RWPE2 (cell line): ENCODE data around the gene OPRM1.
"Not testable (repeated sequence)": the region's sequence is repeated elsewhere in the genome, so short reads cannot be mapped to it uniquely, and the experiment has no call there.

Experiments
- ATAC-seq: fragments of 200-7000 bp; cut with Tn5 transposase; 3 replicates; pipeline ENCODE4 v1.9.1; 2021; ENCODE audit warnings: low read depth
- DNase-seq: peaks from one replicate; pipeline ENCODE4 v3.0.0-alpha.2; 2020; ENCODE audit warnings: low spot score
- H3K27ac ChIP-seq: fragments of 450-650 bp; 2 replicates; pipeline ENCODE4 v1.5.1; 2017; ENCODE audit warnings: mild to moderate bottlenecking; ENCODE audit not compliant: poor library complexity, severe bottlenecking
- H3K27me3 ChIP-seq: fragments of 250-450 bp; sonication (Bioruptor Pico); 2 replicates; pipeline ENCODE4 v1.5.1; 2021; ENCODE audit warnings: mild to moderate bottlenecking, moderate library complexity; ENCODE audit not compliant: insufficient read depth, poor library complexity, severe bottlenecking
- H3K36me3 ChIP-seq: fragments of 250-450 bp; sonication (Bioruptor Pico); 2 replicates; pipeline ENCODE4 v1.5.1; 2020; ENCODE audit warnings: low read depth, mild to moderate bottlenecking, moderate library complexity
- H3K4me1 ChIP-seq: fragments of 250-450 bp; sonication (Bioruptor Pico); 2 replicates; pipeline ENCODE4 v1.5.1; 2021; ENCODE audit warnings: mild to moderate bottlenecking, moderate library complexity; ENCODE audit not compliant: insufficient read depth, poor library complexity, severe bottlenecking
- H3K4me3 ChIP-seq: fragments of 250-450 bp; sonication (Bioruptor Pico); 2 replicates; pipeline ENCODE4 v1.5.1; 2021; ENCODE audit warnings: mild to moderate bottlenecking, moderate library complexity; ENCODE audit not compliant: severe bottlenecking
- H3K9me3 ChIP-seq: fragments of 250-450 bp; sonication (Bioruptor Pico); 2 replicates; pipeline ENCODE4 v1.5.1; 2021; ENCODE audit warnings: mild to moderate bottlenecking, moderate library complexity; ENCODE audit not compliant: severe bottlenecking
- CTCF ChIP-seq: fragments of 450-650 bp; IDR thresholded peaks from one replicate; pipeline ENCODE4 v1.5.1; 2017; ENCODE audit warnings: mild to moderate bottlenecking, moderate library complexity; ENCODE audit not compliant: poor library complexity, severe bottlenecking

OPRM1 gene

GRCh38 chr6:154169193-154169847, 130.3 kb downstream of the OPRM1 start:
- peaks cover 1% of the 10 kb centered on the region for H3K9me3 ChIP-seq
- no peak for DNase-seq
- no peak for TF ChIP-seq CTCF
- H3K4me3 ChIP-seq = no peak overlapping the region
- no peaks in the 10 kb centered on the region for H3K27me3 ChIP-seq
- no peaks in the 10 kb centered on the region for H3K4me1 ChIP-seq
- ATAC-seq = no peak
- H3K27ac ChIP-seq = no peak overlapping the region
- H3K36me3 ChIP-seq = no peaks in the 10 kb centered on the region

- DNase-seq = no peak
- H3K4me3 ChIP-seq = no peak overlapping the region
- no peak overlapping the region for H3K27ac ChIP-seq
- no peaks in the 10 kb centered on the region for H3K4me1 ChIP-seq
- no peaks in the 10 kb centered on the region for H3K36me3 ChIP-seq
- TF ChIP-seq CTCF = no peak
- no peaks in the 10 kb centered on the region for H3K27me3 ChIP-seq
- H3K9me3 ChIP-seq = peaks cover 1% of the 10 kb centered on the region
- ATAC-seq = no peak
These were observed 131.1 kb downstream of the OPRM1 start for GRCh38 chr6:154170106-154170505.

GRCh38 chr6:154172393-154172792, 133.4 kb downstream of the OPRM1 start:
- not testable (repeated sequence) for H3K27ac ChIP-seq, H3K4me3 ChIP-seq, ATAC-seq, H3K27me3 ChIP-seq, DNase-seq, H3K9me3 ChIP-seq, H3K4me1 ChIP-seq, H3K36me3 ChIP-seq

- no peak for DNase-seq
- Histone ChIP-seq H3K27ac (no peak overlapping the region), H3K9me3 (peaks cover 2% of the 10 kb centered on the region), H3K4me1 (no peaks in the 10 kb centered on the region), H3K27me3 (no peaks in the 10 kb centered on the region), H3K36me3 (no peaks in the 10 kb centered on the region), H3K4me3 (no peak overlapping the region)
- ATAC-seq = no peak
- no peak for TF ChIP-seq CTCF
These were observed 140.4 kb downstream of the OPRM1 start for GRCh38 chr6:154179434-154179833.

GRCh38 chr6:154187203-154187602, 148.2 kb downstream of the OPRM1 start:
- no peaks in the 10 kb centered on the region for H3K4me1 ChIP-seq
- DNase-seq (no peak), ATAC-seq (no peak)
- H3K27ac ChIP-seq = no peak overlapping the region
- H3K27me3 ChIP-seq = no peaks in the 10 kb centered on the region
- no peak for TF ChIP-seq CTCF
- peaks cover 2% of the 10 kb centered on the region for H3K9me3 ChIP-seq
- no peaks in the 10 kb centered on the region for H3K36me3 ChIP-seq
- no peak overlapping the region for H3K4me3 ChIP-seq
